Right atrium auricular region (tissue), 2 donors: Measurements from ENCODE around the gene SPN. TPM values are rescaled to one million over a fixed set of nuclear protein-coding genes. Genes with fewer than 3 reads are reported as not detected.
"Not testable (repeated sequence)": the region's sequence is repeated elsewhere in the genome, so short reads cannot be mapped to it uniquely, and the experiment has no call there.

ENCODE experiments used
- DNase-seq: peaks from one replicate; pipeline ENCODE4 v3.0.0-alpha.2; 2019; ENCODE audit warnings: low spot score
- H3K27ac ChIP-seq, 2 donors: fragments of 200-600 bp; sonication (generic); 1 replicate in 1 of 2; 2 replicates in 1 of 2; pipeline ENCODE4 v1.5.1; 2016 to 2019
- H3K27me3 ChIP-seq, 2 donors: fragments of 200-600 bp; sonication (generic); one replicate each; pipeline versions ENCODE4 v1.5.1 to v1.6.0; 2017 to 2019
- H3K36me3 ChIP-seq: fragments of 200-600 bp; sonication (generic); one replicate; pipeline ENCODE4 v1.5.1; 2016
- H3K4me1 ChIP-seq, 2 donors: fragments of 200-600 bp; sonication (generic); one replicate each; pipeline versions ENCODE4 v1.5.1 to v1.6.0; 2017 to 2019
- H3K4me3 ChIP-seq, 2 donors: fragments of 200-600 bp; sonication (generic); 1 replicate in 1 of 2; 2 replicates in 1 of 2; pipeline ENCODE4 v1.5.1; 2017 to 2019; ENCODE audit warnings: mild to moderate bottlenecking in 1 of 2, moderate library complexity in 1 of 2
- H3K9me3 ChIP-seq, 2 donors: fragments of 200-600 bp; sonication (generic); one replicate each; pipeline ENCODE4 v1.5.1; 2019
- total RNA-seq, 2 donors: library from RNA; depleted of rRNA; stranded (reverse); fragments of >200 nt; gene quantifications; one replicate each; pipeline ENCODE4 v1.1.0, GENCODE V29; 2016
- TF ChIP-seq, protein P1 (sequence below), 2 donors: fragments of 200-600 bp; sonication (generic); IDR thresholded peaks; one replicate each; pipeline ENCODE4 v1.5.1; 2019; ENCODE audit warnings: antibody characterized with exemption in 2 of 2

The SPN gene, protein sequence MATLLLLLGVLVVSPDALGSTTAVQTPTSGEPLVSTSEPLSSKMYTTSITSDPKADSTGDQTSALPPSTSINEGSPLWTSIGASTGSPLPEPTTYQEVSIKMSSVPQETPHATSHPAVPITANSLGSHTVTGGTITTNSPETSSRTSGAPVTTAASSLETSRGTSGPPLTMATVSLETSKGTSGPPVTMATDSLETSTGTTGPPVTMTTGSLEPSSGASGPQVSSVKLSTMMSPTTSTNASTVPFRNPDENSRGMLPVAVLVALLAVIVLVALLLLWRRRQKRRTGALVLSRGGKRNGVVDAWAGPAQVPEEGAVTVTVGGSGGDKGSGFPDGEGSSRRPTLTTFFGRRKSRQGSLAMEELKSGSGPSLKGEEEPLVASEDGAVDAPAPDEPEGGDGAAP
- 1 to 10 TPM; 3.7 to 4.5 TPM for total RNA-seq

DNA sequence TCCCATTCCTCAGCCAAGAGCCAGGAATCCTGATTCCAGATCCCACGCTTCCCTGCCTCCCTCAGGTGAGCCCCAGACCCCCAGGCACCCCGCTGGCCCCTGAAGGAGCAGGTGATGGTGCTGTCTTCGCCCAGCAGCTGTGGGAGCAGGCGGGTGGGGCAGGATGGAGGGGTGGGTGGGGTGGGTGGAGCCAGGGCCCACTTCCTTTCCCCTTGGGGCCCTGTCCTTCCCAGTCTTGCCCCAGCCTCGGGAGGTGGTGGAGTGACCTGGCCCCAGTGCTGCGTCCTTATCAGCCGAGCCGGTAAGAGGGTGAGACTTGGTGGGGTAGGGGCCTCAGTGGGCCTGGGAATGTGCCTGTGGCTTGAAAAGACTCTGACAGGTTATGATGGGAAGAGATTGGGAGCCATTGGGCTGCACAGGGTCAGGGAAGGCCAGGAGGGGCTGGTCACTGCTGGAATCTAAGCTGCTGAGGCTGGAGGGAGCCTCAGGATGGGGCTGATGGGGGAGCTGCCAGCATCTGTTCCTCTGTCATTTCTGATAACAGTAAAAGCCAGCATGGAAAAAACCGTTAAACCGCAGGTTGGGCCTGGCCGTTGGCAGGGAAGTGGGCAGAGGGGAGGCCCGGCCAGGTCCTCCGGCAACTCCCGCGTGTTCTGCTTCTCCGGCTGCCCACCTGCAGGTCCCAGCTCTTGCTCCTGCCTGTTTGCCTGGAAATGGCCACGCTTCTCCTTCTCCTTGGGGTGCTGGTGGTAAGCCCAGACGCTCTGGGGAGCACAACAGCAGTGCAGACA is at the start of gene SPN:
Gene SPN (plus strand): TSS at position 232 of the 791 bp plus-strand sequence. CDS start 482 bp downstream, at position 714.
- peak within 1 kb of the TSS; percentile 13 to 29 for H3K4me3 ChIP-seq
- H3K27ac ChIP-seq = no peak within 1 kb of the TSS
- H3K9me3 ChIP-seq = no peaks in the 10 kb centered on the region
- H3K27me3 ChIP-seq = no peaks in the 10 kb centered on the region
- DNase-seq = no peak
- H3K4me1 ChIP-seq = peaks cover 0 to 16% of the 10 kb centered on the region in 2 donors
- H3K36me3 ChIP-seq = no peaks in the 10 kb centered on the region
- TF ChIP-seq, protein P1, sequence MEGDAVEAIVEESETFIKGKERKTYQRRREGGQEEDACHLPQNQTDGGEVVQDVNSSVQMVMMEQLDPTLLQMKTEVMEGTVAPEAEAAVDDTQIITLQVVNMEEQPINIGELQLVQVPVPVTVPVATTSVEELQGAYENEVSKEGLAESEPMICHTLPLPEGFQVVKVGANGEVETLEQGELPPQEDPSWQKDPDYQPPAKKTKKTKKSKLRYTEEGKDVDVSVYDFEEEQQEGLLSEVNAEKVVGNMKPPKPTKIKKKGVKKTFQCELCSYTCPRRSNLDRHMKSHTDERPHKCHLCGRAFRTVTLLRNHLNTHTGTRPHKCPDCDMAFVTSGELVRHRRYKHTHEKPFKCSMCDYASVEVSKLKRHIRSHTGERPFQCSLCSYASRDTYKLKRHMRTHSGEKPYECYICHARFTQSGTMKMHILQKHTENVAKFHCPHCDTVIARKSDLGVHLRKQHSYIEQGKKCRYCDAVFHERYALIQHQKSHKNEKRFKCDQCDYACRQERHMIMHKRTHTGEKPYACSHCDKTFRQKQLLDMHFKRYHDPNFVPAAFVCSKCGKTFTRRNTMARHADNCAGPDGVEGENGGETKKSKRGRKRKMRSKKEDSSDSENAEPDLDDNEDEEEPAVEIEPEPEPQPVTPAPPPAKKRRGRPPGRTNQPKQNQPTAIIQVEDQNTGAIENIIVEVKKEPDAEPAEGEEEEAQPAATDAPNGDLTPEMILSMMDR (IDR thresholded peaks at IDR 0.05) = no peak

DNA sequence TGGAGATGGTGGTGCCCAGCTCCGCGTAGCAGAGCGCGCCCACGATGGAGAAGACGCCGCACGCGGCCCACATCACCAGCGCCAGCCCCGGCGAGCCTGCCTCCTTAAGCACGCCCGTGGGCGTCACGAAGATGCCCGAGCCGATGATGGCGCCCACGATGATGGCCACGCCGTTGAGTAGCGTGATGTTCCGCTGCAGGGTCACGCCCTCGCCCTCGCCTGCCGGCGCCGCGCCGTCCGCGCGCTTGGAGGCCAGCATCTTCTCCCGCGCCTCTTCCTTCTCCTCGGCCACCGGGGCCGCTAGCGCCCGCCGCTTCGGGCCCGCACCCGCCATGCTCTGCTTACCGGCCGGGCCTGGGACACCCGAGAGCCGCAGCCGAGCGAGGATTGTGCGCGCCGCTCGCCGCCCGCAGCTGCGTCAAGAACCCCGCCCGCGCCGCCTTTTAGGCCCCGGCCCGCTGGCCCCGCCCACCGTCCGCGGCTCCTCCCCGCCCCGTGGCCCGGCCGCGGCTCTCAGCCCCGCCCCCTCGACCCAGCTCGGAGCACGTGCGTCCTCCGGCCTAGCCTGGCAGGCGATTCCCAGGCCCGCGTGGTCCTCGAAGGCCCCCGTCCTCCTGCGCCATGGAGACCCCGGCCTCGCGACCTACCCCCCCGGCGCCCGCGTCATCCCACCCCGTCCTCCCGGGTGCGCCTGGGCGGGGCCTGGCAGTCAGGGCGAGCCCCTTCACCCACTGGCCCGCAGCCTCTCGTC is 49.6 kb upstream of the SPN start:
- peak overlapping the region; percentile 66 to 73 for H3K27ac ChIP-seq
- H3K27me3 ChIP-seq, H3K36me3 ChIP-seq, H3K4me1 ChIP-seq, H3K9me3 ChIP-seq: not testable (repeated sequence)
- peak; percentile 76 for DNase-seq
- peak overlapping the region; percentile 63 to 68 for H3K4me3 ChIP-seq

DNA sequence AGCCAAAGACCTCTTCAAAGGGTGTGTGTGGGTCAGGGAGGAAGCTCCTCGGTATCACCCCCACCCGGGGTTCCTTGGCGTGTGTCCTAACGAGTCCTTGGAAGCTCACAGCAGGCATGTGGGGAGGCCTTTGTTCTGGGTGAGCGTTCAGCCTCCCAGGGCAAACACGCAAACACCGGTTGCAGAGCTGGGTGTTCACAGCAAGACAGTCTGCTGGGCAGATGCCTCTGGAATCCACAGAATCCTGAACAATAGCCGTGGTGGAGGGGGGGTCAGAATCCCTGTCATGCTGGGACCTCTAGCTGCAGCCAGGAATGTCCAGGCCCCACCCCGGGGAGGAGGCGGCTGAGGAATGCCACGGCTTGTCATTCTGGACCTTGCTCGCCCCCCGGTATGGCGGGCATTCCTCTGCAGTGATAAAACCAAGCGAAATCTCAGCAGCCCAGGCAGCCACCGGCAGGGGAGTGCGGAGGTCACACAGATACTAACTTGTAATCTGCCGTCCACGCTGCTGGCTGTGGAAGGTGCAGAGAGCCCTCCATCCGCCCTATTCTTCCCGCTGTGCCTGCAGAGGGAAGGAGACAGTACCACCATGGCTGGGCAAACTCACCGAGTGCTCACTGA is 48.2 kb upstream of the SPN start:
- peak overlapping the region in 1 of 2 donors; percentile 43 for H3K27ac ChIP-seq
- H3K27me3 ChIP-seq, DNase-seq: not testable (repeated sequence)

DNA sequence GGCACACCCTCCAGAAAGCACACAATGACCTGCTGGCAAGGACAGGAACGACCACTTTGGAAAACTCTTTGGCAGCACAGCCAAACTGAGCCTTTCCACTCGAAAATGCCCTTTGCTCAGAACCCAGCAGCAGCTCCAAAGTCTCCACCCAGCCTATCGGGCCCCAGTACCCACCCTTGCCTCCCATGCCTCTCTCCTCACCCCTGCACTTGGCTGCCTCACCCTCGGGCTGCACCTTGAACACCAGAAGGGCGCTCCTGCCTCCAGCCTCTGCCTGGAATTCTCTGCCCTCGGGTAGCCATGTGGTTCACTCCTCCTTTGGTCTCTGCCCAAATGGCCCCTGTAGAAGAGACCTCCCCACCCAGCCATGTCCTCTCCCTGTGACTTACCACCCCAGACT is 46.9 kb upstream of the SPN start:
- not testable (repeated sequence) for H3K36me3 ChIP-seq, H3K4me3 ChIP-seq, H3K27me3 ChIP-seq, H3K9me3 ChIP-seq, DNase-seq, H3K27ac ChIP-seq, H3K4me1 ChIP-seq

More for the DNA sequence above, 48.2 kb upstream of the SPN start:
- not testable (repeated sequence) for H3K4me1 ChIP-seq, H3K4me3 ChIP-seq, H3K36me3 ChIP-seq, H3K9me3 ChIP-seq

DNA sequence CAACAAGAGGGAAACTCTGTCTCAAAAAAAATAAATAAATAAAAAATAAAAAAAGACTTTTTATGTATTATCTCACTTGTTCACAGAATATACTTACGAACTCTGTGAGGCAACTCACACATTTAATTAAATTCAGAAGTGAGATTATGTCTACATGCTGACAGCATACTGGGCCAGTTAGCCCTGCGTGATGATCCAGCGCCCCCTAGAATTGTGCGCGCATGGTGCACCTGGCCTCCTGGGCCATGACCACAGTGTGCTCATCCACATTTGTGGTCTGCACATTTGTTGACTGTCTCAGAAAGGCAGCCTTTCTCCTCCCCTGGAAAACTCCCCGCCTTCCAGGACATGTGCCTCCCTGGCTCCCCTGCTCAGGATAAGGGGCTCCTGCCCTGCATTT is 42.5 kb upstream of the SPN start:
- not testable (repeated sequence) for DNase-seq, H3K36me3 ChIP-seq

DNA sequence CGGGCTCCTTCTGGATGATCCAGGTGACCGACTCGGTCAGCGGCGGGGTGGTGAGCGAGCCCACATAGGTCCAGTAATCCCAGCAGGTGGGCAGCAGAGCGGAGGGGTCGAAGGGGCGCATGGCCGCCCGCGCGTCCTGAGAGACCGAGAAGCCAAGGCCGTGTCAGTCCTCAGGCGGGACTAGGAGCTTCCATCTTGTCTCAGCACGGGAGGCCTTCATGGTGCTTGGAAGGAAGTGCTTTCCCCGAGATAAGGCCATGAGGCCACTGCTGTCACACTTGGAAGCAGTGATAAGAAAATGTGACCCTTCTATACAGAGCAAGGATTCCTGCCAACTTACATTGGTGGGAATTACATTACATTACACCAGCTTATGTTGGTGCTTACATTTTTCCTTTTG is 40.3 kb upstream of the SPN start:
- not testable (repeated sequence) for H3K27ac ChIP-seq, DNase-seq

More for the DNA sequence above, 42.5 kb upstream of the SPN start:
- not testable (repeated sequence) for H3K4me3 ChIP-seq, H3K9me3 ChIP-seq, H3K27ac ChIP-seq, H3K4me1 ChIP-seq, H3K27me3 ChIP-seq

DNA sequence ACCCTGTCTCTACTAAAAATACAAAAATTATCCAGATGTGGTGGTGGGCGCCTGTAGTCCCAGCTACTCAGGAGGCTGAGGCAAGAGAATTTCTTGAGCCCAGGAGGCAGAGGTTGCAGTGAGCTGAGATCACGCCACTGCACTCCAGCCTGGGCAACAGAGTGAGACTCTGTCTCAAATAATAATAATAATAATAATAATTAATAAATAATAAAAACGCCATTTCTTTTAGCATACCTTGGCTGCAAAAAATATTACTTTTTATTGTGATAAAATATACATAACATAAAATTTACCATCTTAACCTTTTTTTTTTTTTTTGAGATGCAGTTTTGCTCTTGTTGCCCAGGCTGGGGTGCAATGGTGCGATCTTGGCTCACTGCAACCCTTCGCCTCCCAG is 39.8 kb upstream of the SPN start:
- not testable (repeated sequence) for H3K27me3 ChIP-seq, DNase-seq, H3K36me3 ChIP-seq

More for the DNA sequence above, 40.3 kb upstream of the SPN start:
- not testable (repeated sequence) for H3K36me3 ChIP-seq, H3K4me1 ChIP-seq, H3K27me3 ChIP-seq, H3K4me3 ChIP-seq, H3K9me3 ChIP-seq

DNA sequence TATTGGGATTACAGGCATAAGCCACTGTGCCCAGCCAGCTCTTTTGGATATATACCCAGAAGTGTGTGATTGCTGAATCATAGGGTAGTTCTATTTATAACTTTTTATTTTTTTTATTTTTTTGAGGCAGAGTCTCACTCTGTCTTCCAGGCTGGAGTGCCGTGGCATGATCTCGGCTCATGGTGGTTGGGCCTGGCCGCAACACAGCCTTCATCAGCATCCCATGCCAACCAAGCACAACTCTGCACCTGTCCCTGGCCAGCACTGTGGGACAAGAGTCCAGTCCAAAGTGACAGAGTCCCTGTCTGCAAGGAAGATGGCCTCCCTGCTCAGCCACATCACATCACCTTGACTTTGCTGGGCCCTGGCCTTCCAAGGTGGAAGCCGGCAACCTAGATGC is 37.9 kb upstream of the SPN start:
- not testable (repeated sequence) for DNase-seq, H3K9me3 ChIP-seq, H3K27ac ChIP-seq, H3K27me3 ChIP-seq, H3K4me1 ChIP-seq, H3K36me3 ChIP-seq, H3K4me3 ChIP-seq

More for the DNA sequence above, 39.8 kb upstream of the SPN start:
- H3K27ac ChIP-seq, H3K4me1 ChIP-seq, H3K9me3 ChIP-seq, H3K4me3 ChIP-seq: not testable (repeated sequence)

DNA sequence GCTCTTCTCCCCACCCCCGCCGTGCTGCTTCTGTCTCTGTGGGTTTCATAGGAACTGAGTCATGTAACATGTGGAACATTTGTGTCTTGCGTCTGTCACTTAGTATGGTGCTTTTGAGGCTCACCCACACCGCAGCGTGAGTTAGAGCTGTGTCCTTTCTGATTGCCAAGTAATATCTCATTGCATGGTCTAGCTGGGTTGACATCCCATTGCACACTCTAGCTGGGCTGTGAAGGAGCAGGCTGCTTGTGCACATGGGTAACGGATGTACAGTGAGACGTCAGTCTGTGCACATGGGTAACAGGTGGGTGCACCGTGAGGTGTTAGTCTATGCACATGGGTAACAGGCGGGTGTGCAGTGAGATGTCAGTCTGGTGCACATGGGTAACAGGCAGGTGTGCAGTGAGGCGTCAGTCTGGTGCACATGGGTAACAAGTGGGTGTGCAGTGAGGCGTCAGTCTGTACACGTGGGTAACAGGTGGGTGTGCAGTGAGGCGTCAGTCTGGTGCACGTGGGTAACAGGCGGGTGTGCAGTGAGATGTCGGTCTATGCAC is 36.2 kb upstream of the SPN start:
- H3K9me3 ChIP-seq, DNase-seq, H3K27ac ChIP-seq, H3K4me1 ChIP-seq, H3K27me3 ChIP-seq, H3K36me3 ChIP-seq, H3K4me3 ChIP-seq: not testable (repeated sequence)

DNA sequence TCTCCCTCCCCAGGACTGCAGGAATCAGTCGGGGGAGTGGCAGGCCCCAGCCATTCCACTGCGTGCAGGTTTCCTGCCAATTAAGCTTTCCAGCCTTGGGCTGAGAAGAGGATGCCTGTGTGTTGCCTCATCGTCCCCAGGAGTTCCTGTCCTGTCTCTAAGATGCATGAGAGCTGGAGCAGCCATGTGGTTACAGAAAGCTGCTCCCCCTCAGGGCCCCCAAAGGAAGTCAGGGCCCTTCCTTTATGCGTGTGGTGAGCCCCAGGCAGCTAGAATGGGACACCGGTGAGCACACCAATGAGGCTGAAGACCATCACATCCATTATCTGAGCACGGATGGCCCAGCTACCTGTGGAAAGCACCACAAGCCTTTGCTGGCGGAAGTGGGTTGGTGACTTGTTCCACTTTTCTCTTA is 35.4 kb upstream of the SPN start:
- not testable (repeated sequence) for H3K36me3 ChIP-seq, H3K9me3 ChIP-seq, H3K4me1 ChIP-seq, H3K27ac ChIP-seq, H3K27me3 ChIP-seq, H3K4me3 ChIP-seq, DNase-seq

DNA sequence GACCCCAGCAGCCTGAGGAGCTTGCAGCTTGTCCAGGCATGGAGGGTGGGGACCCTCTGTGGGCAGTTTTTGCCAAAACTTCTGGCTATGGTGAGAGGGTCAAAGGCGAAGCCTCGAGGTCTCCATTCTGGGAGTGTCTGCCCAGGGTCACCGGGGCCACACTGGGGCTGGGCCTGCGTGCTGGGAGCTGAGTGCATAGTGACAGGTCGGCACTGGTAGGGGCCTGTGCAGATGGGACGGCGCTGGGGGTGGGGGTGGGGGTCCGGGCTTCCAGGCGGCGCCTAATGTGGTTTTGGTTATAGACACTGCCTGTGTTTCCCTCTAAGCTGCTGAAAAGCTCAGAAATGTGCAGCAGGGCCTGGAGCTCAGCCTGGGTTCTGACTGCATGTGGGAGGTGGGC is 34.3 kb upstream of the SPN start:
- H3K27ac ChIP-seq, H3K4me3 ChIP-seq, DNase-seq, H3K27me3 ChIP-seq, H3K36me3 ChIP-seq, H3K4me1 ChIP-seq, H3K9me3 ChIP-seq: not testable (repeated sequence)

DNA sequence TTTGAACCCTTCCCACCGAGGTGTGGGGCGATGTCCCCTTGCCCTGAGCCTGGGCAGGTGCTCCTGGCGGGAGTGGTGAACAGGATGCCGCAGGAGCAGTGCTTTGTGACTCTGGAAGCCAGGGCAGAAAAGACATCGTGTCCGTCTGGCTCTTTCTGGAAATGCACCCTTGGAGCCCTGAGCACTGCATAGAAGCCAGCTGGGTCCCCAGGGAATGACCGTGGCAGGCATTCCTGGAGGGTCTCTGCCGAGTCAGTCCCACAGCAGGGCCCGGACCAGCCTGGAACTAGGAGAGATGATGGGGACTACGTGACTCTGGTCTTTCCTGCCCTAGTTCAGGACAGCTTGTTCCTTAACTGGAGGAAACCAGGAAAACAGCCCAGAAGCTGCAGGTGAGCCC is 33.7 kb upstream of the SPN start:
- H3K27me3 ChIP-seq, H3K4me3 ChIP-seq, H3K36me3 ChIP-seq, H3K9me3 ChIP-seq, H3K27ac ChIP-seq, H3K4me1 ChIP-seq, DNase-seq: not testable (repeated sequence)

DNA sequence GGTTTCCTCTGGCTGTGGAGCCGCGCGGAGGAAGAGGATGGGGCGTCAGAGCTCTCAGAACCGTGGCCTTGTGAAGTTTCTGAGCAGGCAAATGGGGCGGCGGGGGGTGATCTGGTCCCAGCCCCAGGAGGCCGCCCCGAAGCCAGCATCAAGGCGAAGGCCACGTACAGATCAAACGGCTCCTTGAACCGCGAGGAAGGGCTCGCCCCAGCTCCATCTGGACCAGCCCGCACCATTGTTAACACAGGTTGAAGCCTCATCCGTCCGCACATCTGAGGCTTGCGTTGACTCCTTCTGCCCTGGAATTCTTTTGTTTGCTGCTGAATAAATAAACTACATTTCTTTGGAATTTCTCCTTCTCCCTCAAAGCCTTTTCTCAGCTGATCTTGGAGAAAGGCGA is 31.4 kb upstream of the SPN start:
- not testable (repeated sequence) for H3K27ac ChIP-seq, H3K36me3 ChIP-seq, H3K27me3 ChIP-seq, H3K4me3 ChIP-seq, DNase-seq, H3K9me3 ChIP-seq, H3K4me1 ChIP-seq
